Osteoblast (primary cell): Measurements from ENCODE around the gene CCKAR. TPM values are rescaled to one million over a fixed set of nuclear protein-coding genes. Genes with fewer than 3 reads are reported as not detected.

Experiments
- DNase-seq: peaks from one replicate; pipeline ENCODE4 v3.0.0; 2011; ENCODE audit warnings: low spot score, mixed read lengths; ENCODE audit not compliant: insufficient read length; ENCODE audit errors: missing footprints
- H2AFZ ChIP-seq: 2 replicates; pipeline ENCODE4 v1.6.0; 2011; ENCODE audit warnings: mild to moderate bottlenecking, low read length
- H3K27ac ChIP-seq: 2 replicates; pipeline ENCODE4 v1.5.1; 2011; ENCODE audit warnings: mild to moderate bottlenecking, low read depth, low read length, moderate library complexity
- H3K27me3 ChIP-seq: 2 replicates; pipeline ENCODE4 v1.6.0; 2012; ENCODE audit warnings: mild to moderate bottlenecking, control low read depth, inconsistent platforms, low read length, moderate library complexity; ENCODE audit not compliant: insufficient read depth
- H3K36me3 ChIP-seq: 2 replicates; pipeline ENCODE4 v1.5.1; 2011; ENCODE audit warnings: mild to moderate bottlenecking, low read length, control low read depth, moderate library complexity; ENCODE audit not compliant: insufficient read depth
- H3K4me1 ChIP-seq: 2 replicates; pipeline ENCODE4 v1.5.1; 2011; ENCODE audit warnings: mild to moderate bottlenecking, low read length, control low read depth, moderate library complexity; ENCODE audit not compliant: insufficient read depth
- H3K4me2 ChIP-seq: 2 replicates; pipeline ENCODE4 v1.6.0; 2011; ENCODE audit warnings: mild to moderate bottlenecking, low read length; ENCODE audit not compliant: insufficient read depth
- H3K4me3 ChIP-seq: fragments of 200-600 bp; sonication (generic); 3 replicates; pipeline ENCODE4 v1.5.1; 2012; ENCODE audit warnings: mild to moderate bottlenecking, low read length, inconsistent platforms; ENCODE audit not compliant: insufficient read depth
- H3K79me2 ChIP-seq: 2 replicates; pipeline ENCODE4 v1.6.0; 2012; ENCODE audit warnings: mild to moderate bottlenecking, low read length, control low read depth, inconsistent platforms; ENCODE audit not compliant: insufficient read depth
- H3K9me3 ChIP-seq: 2 replicates; pipeline ENCODE4 v1.5.1; 2011; ENCODE audit warnings: low read depth, low read length, control low read depth
- H4K20me1 ChIP-seq: 2 replicates; pipeline ENCODE4 v1.6.0; 2012; ENCODE audit warnings: mild to moderate bottlenecking, low read length, control low read depth; ENCODE audit not compliant: insufficient read depth
- CTCF ChIP-seq: IDR thresholded peaks from 2 replicates; pipeline ENCODE4 v1.5.1; 2011; ENCODE audit warnings: mild to moderate bottlenecking, low read depth, low read length, moderate library complexity; ENCODE audit errors: extremely low read depth
- total RNA-seq: library from RNA; depleted of rRNA; stranded (reverse); fragments of >200 nt; gene quantifications from 2 replicates; pipeline ENCODE4 v1.2.3, GENCODE V29; 2012

Gene CCKAR
- total RNA-seq, 1 donor: 2.5 TPM

- Histone ChIP-seq H2AFZ (peak overlapping the region; percentile 81), H4K20me1 (no peaks in the 10 kb centered on the region), H3K36me3 (no peaks in the 10 kb centered on the region), H3K27ac (no peak overlapping the region), H3K79me2 (no peaks in the 10 kb centered on the region), H3K9me3 (no peaks in the 10 kb centered on the region), H3K27me3 (no peaks in the 10 kb centered on the region), H3K4me1 (peaks cover 13% of the 10 kb centered on the region), H3K4me2 (no peak overlapping the region), H3K4me3 (no peak overlapping the region)
- TF ChIP-seq CTCF: no peak
- no peak for DNase-seq
Observed at GRCh38 chr4:26529479-26529878, 39.2 kb upstream of the CCKAR start.

GRCh38 chr4:26525771-26526150 lies 35.5 kb upstream of the CCKAR start:
- H3K79me2 ChIP-seq: no peaks in the 10 kb centered on the region
- H4K20me1 ChIP-seq: no peaks in the 10 kb centered on the region
- peak overlapping the region; percentile 46 for H3K27ac ChIP-seq
- no peak for TF ChIP-seq CTCF
- H2AFZ ChIP-seq: no peak overlapping the region
- peaks cover 23% of the 10 kb centered on the region for H3K4me1 ChIP-seq
- H3K4me3 ChIP-seq: no peak overlapping the region
- no peaks in the 10 kb centered on the region for H3K27me3 ChIP-seq
- H3K4me2 ChIP-seq: peak overlapping the region; percentile 17
- H3K9me3 ChIP-seq: no peaks in the 10 kb centered on the region
- H3K36me3 ChIP-seq: no peaks in the 10 kb centered on the region
- no peak for DNase-seq

- H3K27ac ChIP-seq: peak overlapping the region; percentile 46
- no peaks in the 10 kb centered on the region for H3K79me2 ChIP-seq
- H3K4me2 ChIP-seq: peak overlapping the region; percentile 17
- no peak for TF ChIP-seq CTCF
- H3K9me3 ChIP-seq: no peaks in the 10 kb centered on the region
- H3K36me3 ChIP-seq: no peaks in the 10 kb centered on the region
- peaks cover 23% of the 10 kb centered on the region for H3K4me1 ChIP-seq
- H4K20me1 ChIP-seq: no peaks in the 10 kb centered on the region
- no peaks in the 10 kb centered on the region for H3K27me3 ChIP-seq
- H2AFZ ChIP-seq: peak overlapping the region; percentile 6
- no peak for DNase-seq
- H3K4me3 ChIP-seq: no peak overlapping the region
Observed at GRCh38 chr4:26525136-26525770, 35.0 kb upstream of the CCKAR start.

- Histone ChIP-seq H3K4me2 (no peak overlapping the region), H3K27ac (no peak overlapping the region), H4K20me1 (no peaks in the 10 kb centered on the region), H3K4me1 (peaks cover 23% of the 10 kb centered on the region), H3K36me3 (no peaks in the 10 kb centered on the region), H3K9me3 (no peaks in the 10 kb centered on the region), H2AFZ (no peak overlapping the region), H3K79me2 (no peaks in the 10 kb centered on the region), H3K27me3 (no peaks in the 10 kb centered on the region), H3K4me3 (no peak overlapping the region)
- DNase-seq: no peak
- no peak for TF ChIP-seq CTCF
Observed at GRCh38 chr4:26524011-26524410, 33.7 kb upstream of the CCKAR start.
